Hematopoietic multipotent progenitor cell treated with erythropoietin and hydrocortisone succinate and interleukin-3 and kit ligand, for 17 days (in vitro differentiated cells): ENCODE data around the gene GTF2E1.
A peak's percentile ranks its signal among the peaks of the same experiment; 100 is the strongest.
"Not testable (repeated sequence)": the region's sequence is repeated elsewhere in the genome, so short reads cannot be mapped to it uniquely, and the experiment has no call there.

Source experiments
- DNase-seq: peaks from one replicate; pipeline ENCODE4 v3.0.0-alpha.2; 2015; ENCODE audit warnings: low spot score

Gene GTF2E1

DNA sequence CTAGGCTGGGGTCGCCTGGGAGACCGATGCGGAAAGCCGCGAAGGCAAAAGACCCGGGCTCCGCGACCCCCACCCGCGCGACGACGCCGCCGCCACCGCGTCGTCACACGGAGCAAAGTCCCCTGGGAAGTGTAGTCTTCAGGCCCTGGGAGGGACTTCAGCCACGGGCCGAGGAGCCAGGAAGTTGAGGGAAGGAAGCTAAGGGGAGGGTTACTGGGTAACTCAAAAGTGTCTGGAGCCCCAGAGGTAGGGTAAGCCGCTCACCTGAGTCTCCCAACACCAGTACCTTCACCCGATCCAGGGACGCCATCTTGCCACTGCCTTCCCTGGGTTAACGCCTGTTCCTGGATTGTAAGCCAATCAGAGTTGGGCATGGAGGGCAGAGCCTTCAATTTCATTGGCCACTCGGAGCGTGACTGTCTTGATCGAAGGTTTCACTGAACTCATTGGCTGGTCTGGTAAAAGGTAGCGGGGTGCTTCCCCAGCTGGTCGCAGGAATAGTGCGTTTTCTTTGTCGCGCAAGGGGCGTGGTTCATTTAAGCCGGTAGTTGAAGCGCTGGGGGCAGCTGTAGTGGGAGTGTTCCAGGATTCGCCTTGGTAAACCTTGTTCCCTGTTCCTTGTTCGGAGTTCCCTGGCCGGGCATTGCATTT, at the start of gene GTF2E1, which contains the start of gene RABL3:
TSS of gene GTF2E1 (plus strand) at position 547 of the 651 bp plus-strand sequence. CDS start 7,809 bp downstream, outside the sequence.
TSS of gene RABL3 (minus strand) at position 319 of the 651 bp plus-strand sequence. CDS start at position 310, 9 bp downstream.
- DNase-seq: peak; percentile 98

DNA sequence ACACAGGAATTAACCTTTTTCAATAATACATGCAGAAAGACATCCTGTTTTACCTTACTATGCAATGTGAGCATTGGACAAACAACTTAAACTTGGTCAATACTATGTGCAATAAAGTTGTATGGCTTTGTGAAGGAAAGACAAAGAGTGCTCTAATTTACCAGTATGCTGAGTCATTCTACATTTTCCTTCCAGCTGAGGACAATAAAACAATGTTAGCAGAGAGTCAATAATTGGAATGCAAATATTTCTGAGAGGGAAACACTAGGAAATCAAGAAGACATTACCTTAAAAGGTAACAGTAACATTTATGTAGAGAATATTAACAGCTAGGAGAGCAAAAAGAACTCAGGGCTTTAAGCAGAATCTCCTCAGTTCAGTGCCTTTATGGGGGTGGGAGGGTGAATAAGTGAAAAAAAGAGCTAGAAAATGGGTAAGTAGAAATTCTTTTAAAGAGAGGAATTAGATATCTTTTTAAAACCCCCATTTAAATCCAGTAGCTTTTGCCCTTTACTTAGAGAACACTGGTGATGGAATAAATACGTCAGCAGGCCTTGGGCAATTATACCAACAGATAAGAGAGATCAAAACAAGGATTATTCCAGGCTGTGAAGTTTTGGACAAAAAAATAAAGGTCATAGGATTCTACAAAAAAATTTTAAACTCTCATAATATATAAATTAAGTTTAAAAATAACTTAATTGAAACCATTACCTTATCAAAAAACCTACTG, 48.9 kb upstream of the GTF2E1 start:
- no peak for DNase-seq

DNA sequence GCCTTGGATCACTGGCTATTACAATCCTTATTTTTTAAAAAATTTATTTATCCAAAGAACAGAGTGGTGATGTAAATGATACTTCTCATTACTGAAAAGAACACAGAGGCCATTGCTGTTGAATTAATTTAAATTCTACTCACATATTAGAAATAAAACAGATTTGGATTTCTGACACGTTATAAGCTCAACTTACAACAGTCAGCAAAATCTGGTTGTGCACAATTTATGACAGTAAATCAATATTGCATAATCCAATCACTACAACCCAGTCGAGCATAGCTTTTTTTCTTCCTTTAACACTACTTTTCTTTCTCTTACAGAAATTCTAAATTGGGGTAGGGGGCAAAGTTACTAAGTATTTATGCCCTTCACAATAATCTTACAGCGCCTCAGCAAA, 43.2 kb upstream of the GTF2E1 start:
- no peak for DNase-seq

DNA sequence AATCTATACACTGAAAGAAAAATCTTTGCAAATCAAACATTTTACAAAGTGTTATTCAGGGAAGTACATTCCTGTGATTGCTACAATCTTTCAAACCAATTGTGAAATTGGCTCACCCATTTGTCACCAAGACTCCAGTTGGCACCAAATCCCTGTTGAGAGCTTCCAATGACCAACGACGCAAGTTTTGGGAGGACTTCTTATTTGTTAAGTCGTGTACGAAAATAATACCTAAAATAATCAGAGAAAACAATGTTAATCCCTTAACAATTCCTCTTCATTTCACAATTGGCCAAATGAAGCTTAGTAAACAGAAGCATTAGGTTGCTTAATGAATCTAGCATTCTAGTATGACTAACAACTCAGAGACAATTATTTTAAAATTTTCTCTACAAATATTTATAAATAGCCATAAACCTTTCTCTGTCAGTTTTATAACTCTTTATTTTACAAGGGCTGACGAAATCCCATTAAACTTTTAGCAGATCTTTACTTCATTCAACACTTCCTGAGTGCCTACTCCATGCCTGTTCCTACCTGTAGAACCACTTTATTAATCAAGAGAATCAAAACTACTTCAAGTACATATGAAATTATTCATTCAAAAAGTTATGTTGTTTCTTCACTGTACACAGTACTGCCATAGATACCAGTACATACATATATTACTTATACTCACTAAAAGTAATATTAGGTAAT, 36.5 kb upstream of the GTF2E1 start:
- DNase-seq: no peak

DNA sequence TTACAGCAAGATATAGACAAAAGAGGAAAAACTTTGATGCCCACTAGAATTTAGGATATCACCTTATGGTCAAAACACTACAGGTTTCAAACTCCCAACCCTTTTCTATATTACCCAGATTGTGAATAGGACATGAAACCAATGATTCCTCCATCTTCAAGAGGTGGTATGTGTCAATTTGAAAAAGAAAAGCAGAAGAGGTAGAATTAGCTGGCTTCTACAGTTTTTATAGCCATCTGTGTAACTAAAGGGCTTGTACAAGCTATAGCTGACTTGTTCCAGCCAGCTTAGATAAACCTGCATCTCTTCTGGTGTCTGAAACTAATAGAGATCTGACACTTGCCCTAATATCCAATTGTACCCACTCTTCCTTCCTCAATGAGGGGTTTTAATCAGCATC, 35.6 kb upstream of the GTF2E1 start:
- no peak for DNase-seq

DNA sequence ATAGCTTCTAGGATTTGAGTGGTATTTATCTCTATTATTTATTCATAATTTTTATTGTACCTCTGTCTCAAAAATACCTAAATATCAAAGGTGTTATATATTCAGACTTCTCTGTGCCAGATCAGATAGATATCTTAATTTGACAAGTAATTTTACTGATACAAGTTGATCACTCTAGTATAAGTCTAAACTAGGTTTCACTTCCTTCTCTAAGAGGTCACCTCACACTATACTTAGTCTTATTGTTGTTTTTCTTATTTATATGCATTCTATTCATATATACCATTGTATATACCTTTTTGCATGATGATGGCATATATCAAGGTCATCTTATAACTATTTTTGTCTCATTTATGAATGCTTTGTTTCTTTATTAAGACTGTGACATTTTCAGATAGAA, 34.1 kb upstream of the GTF2E1 start:
- DNase-seq: no peak

DNA sequence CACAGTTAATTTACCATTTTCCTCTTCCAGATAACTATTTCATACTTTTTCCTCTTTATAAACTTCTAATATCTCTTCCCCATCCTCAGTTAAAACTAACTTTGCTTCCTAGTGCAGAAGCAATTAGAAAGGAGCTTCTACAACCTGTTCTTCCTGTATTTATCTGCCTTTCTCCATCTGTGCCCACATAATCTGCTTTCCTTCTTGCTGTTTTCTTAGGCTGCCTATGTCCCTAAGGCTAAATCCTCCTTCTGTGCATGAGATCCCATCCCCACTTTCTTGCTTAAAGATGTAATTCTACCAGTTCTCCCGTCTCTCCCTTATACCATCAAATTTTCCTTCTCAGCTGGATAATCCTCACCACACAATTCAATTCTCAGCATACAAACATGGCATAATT, 32.2 kb upstream of the GTF2E1 start:
- DNase-seq: no peak

DNA sequence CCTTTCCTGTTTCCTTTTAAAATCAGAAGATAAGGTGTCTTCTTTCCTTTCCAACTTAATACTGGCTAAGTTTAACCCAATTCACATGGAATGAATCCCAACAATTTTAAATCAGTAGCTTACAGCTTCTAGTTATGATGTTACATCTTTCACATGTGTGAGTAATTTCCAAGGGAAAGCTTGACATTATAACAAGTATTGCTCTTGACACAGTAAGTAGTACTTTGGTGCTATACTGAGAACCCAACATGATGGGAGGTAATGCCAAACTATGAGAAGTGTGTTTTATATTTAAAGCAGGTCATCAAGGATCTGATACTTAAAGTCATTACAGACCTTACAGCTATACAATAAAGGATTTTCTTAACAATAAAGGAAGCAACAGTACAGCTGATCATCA, 29.3 kb upstream of the GTF2E1 start:
- no peak for DNase-seq

DNA sequence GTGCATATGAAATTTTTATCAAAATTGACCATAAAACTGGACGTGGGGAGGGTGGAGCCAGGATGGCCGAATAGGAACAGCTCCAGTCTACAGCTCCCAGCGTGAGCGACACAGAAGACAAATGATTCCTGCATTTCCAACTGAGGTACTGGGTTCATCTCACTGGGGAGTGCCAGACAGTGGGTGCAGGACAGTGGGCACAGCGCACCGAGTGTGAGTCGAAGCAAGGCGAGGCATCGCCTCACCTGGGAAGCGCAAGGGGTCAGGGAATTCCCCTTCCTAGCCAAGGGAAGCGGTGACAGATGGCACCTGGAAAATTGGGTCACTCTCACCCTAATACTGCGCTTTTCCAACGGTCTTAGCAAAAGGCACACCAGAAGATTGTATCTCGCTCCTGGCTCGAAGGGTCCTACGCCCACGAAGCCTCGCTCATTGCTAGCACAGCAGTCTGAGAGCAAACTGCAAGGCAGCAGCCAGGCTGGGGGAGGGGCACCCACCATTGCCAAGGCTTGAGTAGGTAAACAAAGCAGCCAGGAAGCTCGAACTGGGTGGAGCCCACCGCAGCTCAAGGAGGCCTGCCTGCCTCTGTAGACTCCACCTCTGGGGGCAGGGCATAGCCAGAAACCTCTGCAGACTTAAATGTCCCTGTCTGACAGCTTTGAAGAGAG, 23.2 kb upstream of the GTF2E1 start:
- DNase-seq: not testable (repeated sequence)

DNA sequence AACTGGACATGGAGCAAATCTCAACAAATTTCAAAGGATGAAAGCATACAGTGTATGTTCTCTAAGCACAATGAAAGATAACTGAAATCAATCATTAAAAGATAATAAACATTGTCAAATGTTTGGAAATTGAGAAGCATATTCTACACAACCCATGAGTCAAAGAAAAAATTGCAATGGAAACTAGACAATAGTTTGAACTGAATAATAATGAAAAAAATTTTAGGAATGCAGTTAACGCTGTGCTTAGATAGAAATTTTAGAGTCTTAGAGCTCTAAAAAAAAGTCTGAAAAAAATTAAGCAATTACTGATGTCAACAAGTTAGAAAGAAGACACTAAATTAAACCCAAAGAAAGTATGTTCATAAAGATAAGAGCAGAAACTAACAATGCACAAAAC, 15.8 kb upstream of the GTF2E1 start:
- DNase-seq: no peak

DNA sequence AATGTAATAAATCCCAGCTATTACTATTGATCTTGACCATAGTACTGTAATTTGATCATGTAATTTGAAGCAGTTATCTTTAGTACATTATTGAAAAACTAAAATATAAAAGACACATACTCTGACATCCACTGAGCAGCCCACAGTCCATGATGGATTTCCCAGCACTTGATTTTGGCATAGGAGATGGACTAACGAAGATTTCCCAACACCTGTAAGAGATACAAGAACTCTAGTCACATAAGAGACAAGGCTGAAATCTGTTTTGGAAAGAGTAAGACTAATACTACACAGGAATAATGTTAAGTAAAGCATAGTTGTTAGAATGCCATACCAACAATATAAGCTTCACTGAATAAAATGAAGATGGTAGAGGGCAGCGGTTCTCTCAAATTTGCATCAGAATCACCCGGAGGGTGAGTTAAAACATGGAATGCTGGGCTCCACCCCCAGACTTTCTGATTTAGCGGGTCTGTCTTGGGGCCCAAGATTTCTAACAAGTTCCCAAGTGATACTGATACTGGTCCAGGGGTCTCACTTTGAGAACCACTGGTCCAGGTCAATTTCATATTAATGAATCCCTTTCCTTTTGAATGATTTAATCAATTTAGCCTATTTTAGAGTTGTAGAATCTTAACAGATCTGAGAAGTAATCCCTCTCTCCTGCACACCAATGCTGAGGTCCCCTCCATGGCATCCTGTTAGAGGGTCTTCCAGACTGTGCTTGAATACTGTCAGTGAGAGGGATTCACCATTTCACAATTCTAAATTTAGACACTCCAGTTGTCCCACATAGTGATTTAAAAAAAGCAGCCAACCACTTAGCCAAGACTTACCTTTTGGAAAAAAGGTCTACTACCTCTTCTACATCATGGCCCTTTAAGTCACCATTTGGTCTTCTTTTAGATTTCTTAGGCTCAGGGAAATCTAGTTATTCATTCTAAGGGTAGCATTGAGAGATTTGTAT, 11.7 kb upstream of the GTF2E1 start:
- no peak for DNase-seq

DNA sequence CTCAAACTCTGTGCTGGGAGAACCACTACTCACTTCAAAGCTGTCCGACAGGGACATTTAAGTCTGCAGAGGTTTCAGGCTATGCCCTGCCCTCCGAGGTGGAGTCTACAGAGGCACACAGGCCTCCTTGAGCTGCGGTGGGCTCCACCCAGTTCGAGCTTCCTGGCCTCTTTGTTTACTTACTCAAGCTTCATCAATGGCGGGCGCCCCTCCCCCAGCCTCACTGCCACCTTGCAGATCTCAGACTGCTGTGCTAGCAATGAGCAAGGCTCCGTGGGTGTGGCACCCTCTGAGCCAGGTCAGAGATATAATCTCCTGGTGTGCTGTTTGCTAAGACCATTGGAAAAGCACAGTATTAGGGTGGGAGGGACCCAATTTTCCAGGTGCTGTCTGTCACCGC, 4.5 kb upstream of the GTF2E1 start:
- DNase-seq: not testable (repeated sequence)

DNA sequence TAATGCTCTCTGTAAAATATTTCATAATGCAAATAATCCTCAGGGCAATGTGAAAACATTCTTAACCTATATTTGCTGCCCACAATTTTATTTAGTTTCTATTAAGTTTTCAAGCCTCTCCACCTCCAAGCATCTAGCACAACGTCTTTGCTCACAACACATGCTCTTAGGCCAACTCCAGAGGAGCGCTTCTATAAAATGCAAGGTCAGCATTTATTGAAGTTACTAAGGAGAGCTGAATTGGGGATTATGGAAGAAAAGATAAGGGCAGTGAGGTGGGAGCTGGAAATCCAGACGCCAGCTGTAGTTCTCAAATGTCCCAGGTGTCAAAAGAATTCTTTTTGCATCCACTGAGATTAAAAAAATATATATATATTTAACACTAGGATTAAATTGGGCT, 1.2 kb upstream of the GTF2E1 start:
- no peak for DNase-seq

DNA sequence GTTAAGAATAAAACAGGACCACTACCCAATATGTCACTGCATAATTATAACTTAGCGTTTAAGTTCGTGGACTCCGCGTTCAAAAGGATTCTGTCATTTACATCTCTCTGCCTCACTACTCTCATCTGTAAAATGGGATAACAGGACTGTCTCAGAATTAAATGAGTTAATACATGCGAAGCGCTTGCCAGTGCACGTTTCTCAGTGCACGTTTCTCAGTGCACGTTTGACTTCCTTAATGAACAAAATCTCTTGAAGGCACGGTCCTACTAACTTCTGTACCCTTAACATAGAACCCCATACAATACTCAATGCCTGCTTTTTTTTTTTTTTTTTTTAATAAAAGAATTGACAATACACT, 727 bp upstream of the GTF2E1 start:
- DNase-seq: no peak

DNA sequence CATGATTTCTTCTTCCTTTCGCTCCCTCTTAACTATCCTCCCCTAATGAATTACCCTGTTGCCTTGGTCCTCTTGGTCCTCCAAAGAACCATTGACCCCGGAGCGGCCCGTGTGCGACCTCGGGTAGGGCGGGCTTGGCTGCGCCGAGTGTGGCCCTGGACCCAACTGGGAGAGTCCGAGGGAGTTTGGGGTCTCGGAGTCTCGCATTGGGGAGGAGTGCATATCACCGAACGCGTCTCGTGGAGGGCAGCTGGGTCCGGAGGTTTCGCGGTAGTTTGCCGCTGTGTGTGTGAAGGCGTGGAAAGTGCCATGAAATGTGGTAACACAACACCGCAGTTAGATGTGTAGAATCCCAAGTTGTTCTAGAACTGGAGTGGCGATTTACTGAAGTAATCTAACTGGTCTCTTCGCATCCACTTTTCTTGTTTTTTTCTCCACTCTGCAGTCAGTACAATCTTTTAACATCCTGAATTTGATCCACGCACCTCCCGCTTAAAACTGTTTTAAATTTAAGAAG, 363 bp downstream of the GTF2E1 start:
- no peak for DNase-seq

DNA sequence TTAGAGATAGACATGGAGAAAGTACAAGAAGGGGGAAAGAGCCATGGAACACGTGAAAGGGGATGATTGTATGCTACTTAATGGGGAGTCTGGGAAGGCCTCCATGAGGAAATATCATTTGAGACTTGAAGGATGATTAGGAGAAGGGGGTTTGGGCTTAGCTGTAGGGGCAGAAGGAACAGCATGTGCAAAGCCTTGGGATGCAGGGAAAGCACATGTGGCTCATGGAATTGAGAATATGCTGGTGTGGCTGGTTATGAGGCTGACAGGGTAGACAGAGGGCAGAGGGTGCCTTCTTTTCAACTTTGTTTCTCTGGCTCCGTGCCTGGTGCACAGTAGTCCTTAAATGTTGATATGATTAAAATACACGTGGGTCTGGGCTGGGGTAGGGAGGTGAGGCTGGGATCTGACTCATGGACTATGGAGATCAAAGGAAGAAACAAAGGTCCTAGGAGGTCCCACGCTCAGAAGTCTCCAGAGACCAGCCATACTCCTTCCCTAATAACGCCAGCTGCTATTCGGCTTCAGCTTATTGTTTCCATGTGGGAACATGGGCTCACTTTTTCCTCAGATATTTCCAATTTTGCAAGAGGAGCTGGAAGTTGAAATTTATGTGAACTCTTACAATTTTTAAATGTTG, 1.1 kb downstream of the GTF2E1 start:
- DNase-seq: no peak

DNA sequence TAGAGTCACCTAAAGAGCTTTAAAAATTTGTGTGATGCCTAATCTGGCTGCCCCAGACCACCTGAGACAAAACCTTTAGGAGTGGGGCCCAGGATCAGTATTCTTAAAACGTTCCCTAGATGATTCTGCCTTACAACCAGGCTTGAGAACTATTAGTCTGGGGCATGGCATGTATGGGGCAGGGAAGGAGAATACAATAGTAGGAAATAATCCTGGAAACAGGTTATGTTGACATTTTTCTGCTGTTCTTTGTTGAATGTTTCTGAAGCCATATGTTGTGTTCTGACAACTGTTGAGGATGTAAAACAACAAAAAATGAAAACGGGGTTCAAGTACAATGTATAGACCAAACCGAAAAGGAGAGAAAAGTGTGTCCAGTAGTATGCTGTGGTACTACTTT, 2.9 kb downstream of the GTF2E1 start:
- DNase-seq: no peak

DNA sequence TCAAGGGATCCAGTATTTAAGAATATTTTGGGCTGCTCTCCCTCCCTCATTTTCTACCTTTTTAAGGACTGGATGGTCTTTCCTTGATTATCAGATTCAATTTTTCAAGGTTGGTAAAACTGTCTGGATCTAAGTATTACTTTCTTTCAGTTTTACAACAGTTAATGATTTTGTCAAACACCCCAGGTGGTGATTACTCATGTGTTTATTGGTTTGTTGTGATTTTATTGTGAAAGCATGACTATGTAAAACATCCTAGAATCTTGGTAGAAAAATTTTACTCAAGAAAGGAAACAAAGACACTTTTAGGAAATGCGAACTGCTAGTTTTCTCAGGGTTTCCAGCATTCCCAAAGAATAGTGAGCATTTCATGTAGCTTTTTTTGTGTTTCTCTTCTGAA, 7.3 kb downstream of the GTF2E1 start:
- no peak for DNase-seq

DNA sequence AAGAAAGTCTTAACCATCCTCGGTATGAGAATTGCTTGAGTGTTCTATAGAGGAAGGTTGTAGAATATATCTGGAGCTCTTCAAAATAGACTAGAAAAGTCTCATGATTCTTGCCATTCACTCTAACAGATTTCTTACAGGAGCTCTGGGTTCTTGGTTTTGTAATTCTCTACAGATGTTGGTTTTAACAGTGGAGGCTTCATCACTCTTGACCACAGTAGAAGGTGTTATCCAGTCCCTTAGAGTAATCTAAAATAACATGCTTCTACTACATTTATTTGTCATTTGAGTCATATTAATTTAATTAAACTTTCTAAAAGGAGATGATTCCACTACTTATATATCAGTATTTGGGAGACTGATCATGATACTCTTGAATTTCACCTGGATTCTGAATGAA, 9.7 kb downstream of the GTF2E1 start:
- DNase-seq: no peak

DNA sequence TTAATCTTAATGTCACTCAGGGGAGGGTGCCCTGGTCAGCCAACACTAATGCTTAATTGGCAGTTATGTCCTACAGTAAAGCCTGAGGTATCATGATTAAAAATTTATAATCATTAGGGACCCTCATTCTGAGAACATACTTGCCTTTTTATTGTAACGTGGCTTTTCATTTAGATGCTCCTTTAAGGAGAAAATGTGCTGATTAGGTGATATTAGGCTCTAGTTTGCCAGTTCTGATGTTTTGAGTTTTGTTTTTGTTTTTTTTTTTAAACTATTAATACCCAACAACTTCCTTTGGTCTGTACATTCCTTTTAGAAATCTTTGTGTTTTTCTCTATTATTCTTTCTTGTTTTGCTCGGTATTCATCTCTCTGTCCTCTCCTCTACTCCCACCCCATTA, 10.3 kb downstream of the GTF2E1 start:
- no peak for DNase-seq

DNA sequence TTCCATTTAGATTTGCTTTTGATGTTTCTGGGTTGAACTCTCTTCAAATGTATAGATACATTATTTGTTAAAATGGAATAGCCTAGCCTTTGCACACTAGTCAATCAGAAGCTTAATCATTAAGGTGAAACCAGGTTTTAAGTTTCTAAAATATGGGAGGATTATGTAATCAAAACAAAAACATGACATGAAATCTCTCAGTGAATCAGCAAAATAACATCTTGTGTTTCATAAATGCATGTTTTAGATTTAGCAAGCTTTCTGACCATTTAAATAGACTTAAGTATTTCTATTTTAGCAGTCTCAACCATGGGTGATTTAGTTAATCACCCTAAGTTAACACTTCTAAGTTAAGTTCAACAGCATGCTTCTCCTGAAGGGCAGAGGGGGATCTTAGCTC, 11.3 kb downstream of the GTF2E1 start:
- DNase-seq: no peak
